CD4-positive, alpha-beta T cell treated with Interleukin-2 at 100 ng/mL for 4 hours (primary cell): ENCODE measurements around the gene FBL.
"Not testable (repeated sequence)": the region's sequence is repeated elsewhere in the genome, so short reads cannot be mapped to it uniquely, and the experiment has no call there.

Experiments
- DNase-seq: peaks from one replicate; pipeline ENCODE4 v3.0.0-alpha.2; 2020; ENCODE audit warnings: low spot score

Gene FBL

GRCh38 chr19:39824143-39825092 is 21.8 kb downstream of the FBL start:
- DNase-seq, result peak; percentile 93

- no peak for DNase-seq
Observed at GRCh38 chr19:39823686-39824085, 22.5 kb downstream of the FBL start.

GRCh38 chr19:39820696-39821095 is 25.5 kb downstream of the FBL start:
- DNase-seq, result no peak

- DNase-seq, result no peak
Observed at GRCh38 chr19:39819786-39820185, 26.4 kb downstream of the FBL start.

- no peak for DNase-seq
Observed at GRCh38 chr19:39818626-39819097, 27.5 kb downstream of the FBL start.

- DNase-seq, result no peak
Observed at GRCh38 chr19:39817888-39818561, 28.2 kb downstream of the FBL start.

- no peak for DNase-seq
Observed at GRCh38 chr19:39816287-39817048, 29.7 kb downstream of the FBL start.

- no peak for DNase-seq
Observed at GRCh38 chr19:39814595-39814994, 31.6 kb downstream of the FBL start.

- DNase-seq, result not testable (repeated sequence)
Observed at GRCh38 chr19:39814111-39814510, 32.1 kb downstream of the FBL start.

GRCh38 chr19:39813264-39813993 is 32.8 kb downstream of the FBL start:
- DNase-seq, result no peak

GRCh38 chr19:39811064-39811463 is 35.1 kb downstream of the FBL start:
- DNase-seq, result no peak

GRCh38 chr19:39810424-39810823 is 35.8 kb downstream of the FBL start:
- no peak for DNase-seq

GRCh38 chr19:39809368-39809767 is 36.8 kb downstream of the FBL start:
- DNase-seq, result no peak

GRCh38 chr19:39808688-39809087 is 37.5 kb downstream of the FBL start:
- not testable (repeated sequence) for DNase-seq

GRCh38 chr19:39807846-39808364 is 38.3 kb downstream of the FBL start:
- DNase-seq, result no peak

- no peak for DNase-seq
Observed at GRCh38 chr19:39805104-39805503, 41.1 kb downstream of the FBL start.

GRCh38 chr19:39802958-39803357 is 43.2 kb downstream of the FBL start:
- DNase-seq, result no peak

- no peak for DNase-seq
Observed at GRCh38 chr19:39797083-39797482, 49.1 kb downstream of the FBL start.

GRCh38 chr19:39796000-39796498 is 50.1 kb downstream of the FBL start:
- DNase-seq, result no peak

- DNase-seq, result no peak
Observed at GRCh38 chr19:39795001-39795400, 51.2 kb downstream of the FBL start.

GRCh38 chr19:39792999-39793546 is 53.1 kb downstream of the FBL start:
- peak; percentile 72 for DNase-seq
